GM23248 (cell line): ENCODE measurements around the gene IQCM. TPM values are rescaled to one million over a fixed set of nuclear protein-coding genes. Genes with fewer than 3 reads are reported as not detected.

ENCODE experiments used
- DNase-seq: peaks from one replicate; pipeline ENCODE4 v3.0.0-alpha.2; 2015
- H2AFZ ChIP-seq: fragments of 200-600 bp; sonication (generic); 2 replicates; pipeline ENCODE4 v1.6.1; 2016; ENCODE audit warnings: antibody characterized with exemption
- H3F3A ChIP-seq: fragments of 200-600 bp; sonication (generic); 2 replicates; pipeline ENCODE4 v1.6.1; 2016; ENCODE audit warnings: mild to moderate bottlenecking, antibody characterized with exemption, mixed run types; ENCODE audit not compliant: insufficient read depth
- H3K27ac ChIP-seq: fragments of 200-600 bp; sonication (generic); 2 replicates; pipeline ENCODE4 v1.5.1; 2016; ENCODE audit warnings: mild to moderate bottlenecking
- H3K27me3 ChIP-seq: fragments of 200-600 bp; sonication (generic); replicated peaks from 2 replicates; pipeline ENCODE4 v1.6.1; 2016; ENCODE audit warnings: mild to moderate bottlenecking; ENCODE audit not compliant: insufficient read depth
- H3K36me3 ChIP-seq: fragments of 200-600 bp; sonication (generic); 2 replicates; pipeline ENCODE4 v1.6.1; 2016; ENCODE audit warnings: low read depth, mild to moderate bottlenecking
- H3K4me1 ChIP-seq: fragments of 200-600 bp; sonication (generic); 2 replicates; pipeline ENCODE4 v1.6.1; 2016; ENCODE audit warnings: mild to moderate bottlenecking; ENCODE audit not compliant: insufficient read depth
- H3K4me2 ChIP-seq: fragments of 200-600 bp; sonication (generic); one replicate; pipeline ENCODE4 v1.6.1; 2016; ENCODE audit warnings: mild to moderate bottlenecking; ENCODE audit not compliant: unreplicated experiment
- H3K4me3 ChIP-seq: fragments of 200-600 bp; sonication (generic); 2 replicates; pipeline ENCODE4 v1.5.1; 2016; ENCODE audit warnings: mild to moderate bottlenecking
- H3K79me2 ChIP-seq: fragments of 200-600 bp; sonication (generic); 2 replicates; pipeline ENCODE4 v1.6.1; 2016; ENCODE audit warnings: mild to moderate bottlenecking; ENCODE audit not compliant: insufficient read depth
- H3K9ac ChIP-seq: fragments of 200-600 bp; sonication (generic); 2 replicates; pipeline ENCODE4 v1.6.1; 2016; ENCODE audit warnings: mild to moderate bottlenecking
- H3K9me2 ChIP-seq: fragments of 200-600 bp; sonication (generic); 2 replicates; pipeline ENCODE4 v1.6.1; 2016; ENCODE audit warnings: mixed run types, mild to moderate bottlenecking, moderate library complexity; ENCODE audit not compliant: insufficient read depth
- H3K9me3 ChIP-seq: fragments of 200-600 bp; sonication (generic); one replicate; pipeline ENCODE4 v1.6.1; 2017; ENCODE audit warnings: low read depth
- H4K20me1 ChIP-seq: fragments of 200-600 bp; sonication (generic); 2 replicates; pipeline ENCODE4 v1.6.0; 2016; ENCODE audit not compliant: insufficient read depth
- EZH2 ChIP-seq: fragments of 200-600 bp; sonication (generic); IDR thresholded peaks from 2 replicates; pipeline ENCODE4 v1.6.1; 2018; ENCODE audit warnings: antibody characterized with exemption, mild to moderate bottlenecking; ENCODE audit not compliant: insufficient read depth, poor library complexity, severe bottlenecking
- EZH2phosphoT487 ChIP-seq: fragments of 200-600 bp; sonication (generic); IDR thresholded peaks from 2 replicates; pipeline ENCODE4 v1.6.1; 2018; ENCODE audit warnings: antibody characterized with exemption, moderate library complexity, mild to moderate bottlenecking, low read depth; ENCODE audit not compliant: insufficient read depth
- WGBS, 2 experiments: methylation state at CpG; one replicate each; pipeline ENCODE4 v1.1.6; 2015 to 2017; ENCODE audit warnings: low lambda C conversion rate in 2 of 2, low coverage in 1 of 2; ENCODE audit errors: missing lambda C conversion rate in 2 of 2; 5-methylcytosine and 5-hydroxymethylcytosine counted together
- in situ Hi-C: fragments of 300-500 bp; cut with MboI; formaldehyde crosslinking; loops from 2 replicates; pipeline ENCODE4 v1.15.0; 2020
- polyA plus RNA-seq: library from polyadenylated mRNA; unstranded; fragments of >200 nt; fragmentation: Nextera tagmentation; extraction: Ambion mirVana; gene quantifications from 2 replicates; pipeline ENCODE4 v1.2.1, GENCODE V29; 2016
- total RNA-seq: library from RNA; depleted of rRNA; stranded (reverse); fragments of >200 nt; shearing (Covaris generic); gene quantifications from 2 replicates; pipeline ENCODE4 v1.2.3, GENCODE V29; 2014

Gene IQCM
- total and polyA plus RNA-seq, 2 experiments from 2014 or later: 0.11 TPM; not detected in 1

GRCh38 chr4:149409555-149409962, 406.1 kb downstream of the IQCM start:
- H3F3A ChIP-seq: peaks cover 14% of the 10 kb centered on the region; the same call in 1 of the 2 replicates
- no peaks in the 10 kb centered on the region for H4K20me1 ChIP-seq
- H3K79me2 ChIP-seq: no peaks in the 10 kb centered on the region
- peak; percentile 50 for DNase-seq
- H3K4me2 ChIP-seq: peak overlapping the region; percentile 67
- in situ Hi-C loops: no loop called here
- H3K36me3 ChIP-seq: no peaks in the 10 kb centered on the region
- no peaks in the 10 kb centered on the region for H3K27me3 ChIP-seq
- H3K9me3 ChIP-seq: no peaks in the 10 kb centered on the region
- peak overlapping the region; percentile 89 for H2AFZ ChIP-seq
- peak overlapping the region; percentile 49 for H3K4me3 ChIP-seq
- H3K4me1 ChIP-seq: peaks cover 14% of the 10 kb centered on the region
- no peak for TF ChIP-seq EZH2phosphoT487
- no peak for TF ChIP-seq EZH2
- H3K9ac ChIP-seq: peak overlapping the region; percentile 65
- H3K27ac ChIP-seq: peak overlapping the region; percentile 78
- whole genome bisulfite sequencing, 2 experiments: 0 to 5% methylated on average over 3 of the region's 3 CpGs
- H3K9me2 ChIP-seq: no peaks in the 10 kb centered on the region

GRCh38 chr4:149409146-149409545, 406.5 kb downstream of the IQCM start:
- H3K4me1 ChIP-seq: peaks cover 14% of the 10 kb centered on the region
- TF ChIP-seq EZH2phosphoT487 (no peak), EZH2 (no peak)
- peak overlapping the region; percentile 89 for H2AFZ ChIP-seq
- H3K79me2 ChIP-seq: no peaks in the 10 kb centered on the region
- in situ Hi-C loops: no loop called here
- 0 to 1% methylated on average over 4 of the region's 4 CpGs for WGBS, 2 experiments
- H3K27me3 ChIP-seq: no peaks in the 10 kb centered on the region
- DNase-seq: peak; percentile 92
- peak overlapping the region; percentile 65 for H3K9ac ChIP-seq
- peak overlapping the region; percentile 49 for H3K4me3 ChIP-seq
- H3K27ac ChIP-seq: peak overlapping the region; percentile 78
- H3F3A ChIP-seq: peaks cover 14% of the 10 kb centered on the region; the same call in 1 of the 2 replicates
- no peaks in the 10 kb centered on the region for H3K9me3 ChIP-seq
- H3K9me2 ChIP-seq: no peaks in the 10 kb centered on the region
- no peaks in the 10 kb centered on the region for H3K36me3 ChIP-seq
- no peaks in the 10 kb centered on the region for H4K20me1 ChIP-seq
- H3K4me2 ChIP-seq: peak overlapping the region; percentile 67

- H3K36me3 ChIP-seq: no peaks in the 10 kb centered on the region
- H4K20me1 ChIP-seq: no peaks in the 10 kb centered on the region
- TF ChIP-seq EZH2phosphoT487: no peak
- no peak for TF ChIP-seq EZH2
- peaks cover 7% of the 10 kb centered on the region; the same call in 1 of the 2 replicates for H3F3A ChIP-seq
- H3K4me3 ChIP-seq: no peak overlapping the region
- H3K9me3 ChIP-seq: no peaks in the 10 kb centered on the region
- DNase-seq: no peak
- H3K9me2 ChIP-seq: no peaks in the 10 kb centered on the region; the same call in 1 of the 2 replicates
- no peaks in the 10 kb centered on the region for H3K27me3 ChIP-seq
- no peak overlapping the region for H3K4me2 ChIP-seq
- no peak overlapping the region for H2AFZ ChIP-seq
- H3K79me2 ChIP-seq: no peaks in the 10 kb centered on the region
- 75% methylated on average over 3 of the region's 3 CpGs for WGBS, 2 experiments
- no peak overlapping the region for H3K27ac ChIP-seq
- peaks cover 6% of the 10 kb centered on the region for H3K4me1 ChIP-seq
- H3K9ac ChIP-seq: no peak overlapping the region
- in situ Hi-C loops: no loop called here
Observed at GRCh38 chr4:149404143-149404542, 411.5 kb downstream of the IQCM start.

- TF ChIP-seq EZH2phosphoT487: no peak
- no peak for TF ChIP-seq EZH2
- Histone ChIP-seq H3K9me2 (no peaks in the 10 kb centered on the region; the same call in 1 of the 2 replicates), H3F3A (no peaks in the 10 kb centered on the region), H3K9me3 (no peaks in the 10 kb centered on the region), H4K20me1 (no peaks in the 10 kb centered on the region), H3K36me3 (no peaks in the 10 kb centered on the region), H3K4me2 (no peak overlapping the region), H3K79me2 (no peaks in the 10 kb centered on the region), H3K9ac (no peak overlapping the region), H2AFZ (no peak overlapping the region), H3K4me1 (no peaks in the 10 kb centered on the region), H3K27me3 (no peaks in the 10 kb centered on the region), H3K4me3 (no peak overlapping the region), H3K27ac (no peak overlapping the region)
- in situ Hi-C loops: no loop called here
- no peak for DNase-seq
- whole genome bisulfite sequencing, 2 experiments: 31 to 42% methylated on average over 2 of the region's 2 CpGs
Observed at GRCh38 chr4:149403081-149403480, 412.6 kb downstream of the IQCM start.

- H3K36me3 ChIP-seq: no peaks in the 10 kb centered on the region
- TF ChIP-seq EZH2phosphoT487: no peak
- no peak for TF ChIP-seq EZH2
- no peaks in the 10 kb centered on the region for H3K4me1 ChIP-seq
- H3K9me2 ChIP-seq: no peaks in the 10 kb centered on the region; the same call in 1 of the 2 replicates
- no peak overlapping the region for H3K27ac ChIP-seq
- H3K27me3 ChIP-seq: no peaks in the 10 kb centered on the region
- H3K4me3 ChIP-seq: no peak overlapping the region
- no peak overlapping the region for H3K9ac ChIP-seq
- in situ Hi-C loops: no loop called here
- no peaks in the 10 kb centered on the region for H4K20me1 ChIP-seq
- no peak overlapping the region for H3K4me2 ChIP-seq
- no peak overlapping the region for H2AFZ ChIP-seq
- no peaks in the 10 kb centered on the region for H3K79me2 ChIP-seq
- DNase-seq: no peak
- no peaks in the 10 kb centered on the region for H3K9me3 ChIP-seq
- no peaks in the 10 kb centered on the region for H3F3A ChIP-seq
- 67 to 70% methylated on average over 3 of the region's 3 CpGs for WGBS, 2 experiments
Observed at GRCh38 chr4:149398993-149399392, 416.6 kb downstream of the IQCM start.
